ENCODE measurements around the gene PARP9.
A peak's percentile ranks its signal among the peaks of the same experiment; 100 is the strongest.
"Not testable (repeated sequence)": the region's sequence is repeated elsewhere in the genome, so short reads cannot be mapped to it uniquely, and the experiment has no call there.

Gene PARP9

DNA sequence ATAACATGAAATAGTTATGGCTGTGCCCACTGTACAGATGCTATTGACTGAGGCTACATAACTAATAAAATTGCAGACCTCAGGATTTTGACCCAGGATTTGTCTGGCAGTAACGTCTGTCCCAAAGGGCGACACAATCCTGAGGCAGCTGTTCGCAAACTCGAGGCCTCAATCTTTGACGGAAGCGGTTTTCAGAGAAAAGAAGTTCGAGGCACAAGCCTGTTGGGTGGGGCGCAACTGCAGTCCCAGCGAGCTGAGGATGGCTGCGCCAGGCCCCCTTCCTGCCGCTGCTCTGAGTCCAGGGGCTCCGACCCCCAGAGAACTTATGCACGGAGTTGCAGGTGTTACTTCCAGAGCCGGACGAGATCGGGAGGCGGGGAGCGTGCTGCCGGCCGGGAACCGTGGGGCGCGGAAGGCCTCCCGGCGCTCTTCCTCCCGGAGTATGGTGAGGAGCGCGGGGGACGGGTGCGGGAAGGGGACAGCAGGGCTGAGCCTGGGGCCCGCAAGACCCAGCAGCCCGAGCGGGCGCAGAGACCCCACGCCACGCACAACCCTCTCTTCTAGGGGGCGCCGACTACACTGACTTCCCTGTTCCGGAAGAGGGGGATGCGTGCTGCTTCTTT lies 13.4 kb upstream of the PARP9 start, which contains the start of gene PARP15:
Gene PARP15 (plus strand): TSS at position 242 of the 623 bp plus-strand sequence. CDS start 18 bp downstream, at position 260.
- DNase-seq: no peak
- in situ Hi-C loops (cut with MboI; ENCODE audit: low pct_unique_long_range_greater_than_20kb, low sequenced_read_pairs): no loop called here

DNA sequence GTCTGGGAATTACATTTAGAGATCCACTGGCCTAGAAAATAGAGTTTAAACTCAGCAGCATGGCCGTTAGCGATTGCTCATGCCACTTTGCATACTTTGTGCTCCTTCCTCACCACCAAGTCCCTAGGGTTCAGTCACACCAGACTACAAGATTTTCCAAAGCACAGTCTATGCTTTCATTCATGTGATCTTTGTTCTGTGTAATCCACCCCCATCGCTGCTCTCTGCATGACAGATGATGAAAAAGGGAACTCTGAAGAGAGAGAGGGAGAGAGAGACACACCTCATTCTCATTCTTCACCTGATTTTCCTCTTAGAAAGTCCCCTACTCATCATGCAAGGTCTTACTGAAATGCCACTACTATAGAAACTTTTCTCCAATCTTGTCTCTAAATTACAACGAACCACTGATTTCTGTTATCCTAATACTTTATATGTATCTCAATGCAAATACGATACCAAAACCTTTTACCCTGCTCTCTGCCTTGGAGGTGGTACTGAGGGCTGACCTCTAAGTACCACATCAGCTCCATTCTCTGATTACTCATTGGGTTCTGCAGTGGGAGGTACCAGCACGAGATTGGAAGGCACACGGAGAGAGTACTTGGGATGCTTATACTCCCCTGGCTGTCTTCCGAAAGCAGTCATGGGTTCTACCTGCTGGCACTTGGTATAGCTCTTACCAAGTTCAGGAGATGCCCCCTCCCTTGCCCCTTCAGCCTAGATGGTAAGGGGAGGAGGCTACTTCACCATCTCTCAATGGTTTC lies 12.3 kb upstream of the PARP9 start:
- in situ Hi-C loops (cut with MboI; ENCODE audit: low pct_unique_long_range_greater_than_20kb, low sequenced_read_pairs): no loop called here
- peak; percentile 32 for DNase-seq

- DNase-seq: peak; percentile 75
- in situ Hi-C loops (cut with MboI; ENCODE audit: low pct_unique_long_range_greater_than_20kb, low sequenced_read_pairs): no loop called here
Observed at GRCh38 chr3:122572940-122573412, 8.9 kb upstream of the PARP9 start.

DNA sequence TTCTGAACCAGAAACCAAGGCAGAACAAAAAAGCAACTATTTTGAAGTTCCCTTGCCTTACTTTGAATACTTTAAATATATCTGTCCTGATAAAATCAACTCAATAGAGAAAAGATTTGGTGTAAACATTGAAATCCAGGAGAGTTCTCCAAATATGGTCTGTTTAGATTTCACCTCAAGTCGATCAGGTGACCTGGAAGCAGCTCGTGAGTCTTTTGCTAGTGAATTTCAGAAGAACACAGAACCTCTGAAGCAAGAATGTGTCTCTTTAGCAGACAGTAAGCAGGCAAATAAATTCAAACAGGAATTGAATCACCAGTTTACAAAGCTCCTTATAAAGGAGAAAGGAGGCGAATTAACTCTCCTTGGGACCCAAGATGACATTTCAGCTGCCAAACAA lies 4.7 kb upstream of the PARP9 start:
- DNase-seq: no peak
- in situ Hi-C loops (cut with MboI; ENCODE audit: low pct_unique_long_range_greater_than_20kb, low sequenced_read_pairs): no loop called here

DNA sequence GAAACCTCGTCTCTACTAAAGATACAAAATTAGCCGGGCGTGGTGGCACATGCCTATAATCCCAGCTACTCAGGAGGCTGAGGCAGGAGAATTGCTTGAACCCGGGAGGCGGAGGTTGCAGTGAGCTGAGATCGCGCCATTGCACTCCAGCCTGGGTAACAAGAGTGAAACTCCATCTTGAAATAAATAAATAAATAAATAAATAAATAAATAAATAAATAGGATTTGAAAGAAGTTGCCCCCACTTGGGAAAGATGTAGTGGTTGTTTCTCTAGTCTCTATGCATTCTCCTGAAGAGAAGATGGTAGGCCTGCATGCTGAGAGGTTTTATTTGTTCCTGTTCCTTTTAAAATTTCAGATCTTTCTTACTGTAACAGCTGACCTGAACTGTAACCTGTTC lies 4.0 kb upstream of the PARP9 start:
- in situ Hi-C loops (cut with MboI; ENCODE audit: low pct_unique_long_range_greater_than_20kb, low sequenced_read_pairs); DNase-seq: not testable (repeated sequence)

DNA sequence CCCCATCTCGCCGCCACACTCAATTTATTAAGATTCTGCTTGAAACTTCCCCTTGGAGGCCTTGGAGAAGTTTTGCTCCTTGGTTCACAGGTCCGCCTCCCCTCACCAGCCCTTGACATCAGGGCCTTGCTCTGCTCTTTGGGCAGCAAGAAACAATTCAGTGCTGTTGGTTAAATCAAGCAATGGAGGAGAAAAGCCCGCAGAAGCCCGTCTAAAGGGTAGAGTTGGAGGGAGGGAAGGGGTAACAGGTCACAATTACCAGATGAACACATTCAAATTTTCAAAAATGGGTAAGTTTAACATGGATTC lies 429 bp downstream of the PARP9 start:
- in situ Hi-C loops (cut with MboI; ENCODE audit: low pct_unique_long_range_greater_than_20kb, low sequenced_read_pairs): no loop called here
- DNase-seq: no peak

GRCh38 chr3:122562923-122563716 lies 980 bp downstream of the PARP9 start:
- no peak for DNase-seq
- in situ Hi-C loops (cut with MboI; ENCODE audit: low pct_unique_long_range_greater_than_20kb, low sequenced_read_pairs): no loop called here

DNA sequence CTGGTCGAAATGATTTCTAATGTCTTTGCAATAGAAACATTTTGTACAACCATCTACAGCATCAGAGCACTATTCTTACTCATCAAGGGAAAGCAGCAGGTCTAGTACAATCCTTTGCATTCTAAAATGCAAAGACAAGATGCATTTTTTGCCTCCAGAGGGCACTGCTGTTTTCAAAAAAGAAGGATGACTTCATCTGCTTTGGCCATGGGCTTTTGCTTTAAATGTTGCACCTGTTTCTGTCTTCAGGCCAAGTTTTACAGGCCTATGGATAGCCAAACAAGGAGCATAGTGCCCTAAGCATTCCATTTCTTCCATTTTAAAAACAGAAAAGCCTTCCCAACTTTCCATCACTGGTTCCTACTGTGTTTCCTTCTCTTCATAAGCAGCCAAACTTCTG lies 3.4 kb downstream of the PARP9 start:
- in situ Hi-C loops (cut with MboI; ENCODE audit: low pct_unique_long_range_greater_than_20kb, low sequenced_read_pairs): no loop called here
- DNase-seq: peak; percentile 77

DNA sequence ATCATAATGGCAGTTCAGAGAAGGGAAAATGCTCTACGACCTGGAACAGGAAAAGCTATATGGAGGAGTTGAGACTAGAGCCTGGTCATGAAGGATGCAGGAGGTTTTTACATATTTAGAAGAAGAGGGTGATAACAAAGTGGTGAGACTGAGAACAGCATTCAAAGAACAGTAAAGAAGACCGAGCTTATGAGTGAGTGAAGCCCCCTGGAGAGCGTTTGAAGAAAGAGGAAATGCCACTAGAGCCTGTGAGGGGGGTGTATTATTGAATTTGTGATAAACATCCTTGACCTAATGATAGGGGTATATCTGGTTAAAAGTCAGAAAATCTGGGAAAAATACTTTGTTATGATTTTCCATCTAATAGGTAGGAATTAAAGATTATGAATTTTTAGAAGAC lies 4.2 kb downstream of the PARP9 start:
- in situ Hi-C loops (cut with MboI; ENCODE audit: low pct_unique_long_range_greater_than_20kb, low sequenced_read_pairs): no loop called here
- no peak for DNase-seq

GRCh38 chr3:122558605-122559004 lies 5.5 kb downstream of the PARP9 start:
- no peak for DNase-seq
- in situ Hi-C loops (cut with MboI; ENCODE audit: low pct_unique_long_range_greater_than_20kb, low sequenced_read_pairs): no loop called here

GRCh38 chr3:122557356-122557755 lies 6.7 kb downstream of the PARP9 start:
- no peak for DNase-seq
- in situ Hi-C loops (cut with MboI; ENCODE audit: low pct_unique_long_range_greater_than_20kb, low sequenced_read_pairs): no loop called here

DNA sequence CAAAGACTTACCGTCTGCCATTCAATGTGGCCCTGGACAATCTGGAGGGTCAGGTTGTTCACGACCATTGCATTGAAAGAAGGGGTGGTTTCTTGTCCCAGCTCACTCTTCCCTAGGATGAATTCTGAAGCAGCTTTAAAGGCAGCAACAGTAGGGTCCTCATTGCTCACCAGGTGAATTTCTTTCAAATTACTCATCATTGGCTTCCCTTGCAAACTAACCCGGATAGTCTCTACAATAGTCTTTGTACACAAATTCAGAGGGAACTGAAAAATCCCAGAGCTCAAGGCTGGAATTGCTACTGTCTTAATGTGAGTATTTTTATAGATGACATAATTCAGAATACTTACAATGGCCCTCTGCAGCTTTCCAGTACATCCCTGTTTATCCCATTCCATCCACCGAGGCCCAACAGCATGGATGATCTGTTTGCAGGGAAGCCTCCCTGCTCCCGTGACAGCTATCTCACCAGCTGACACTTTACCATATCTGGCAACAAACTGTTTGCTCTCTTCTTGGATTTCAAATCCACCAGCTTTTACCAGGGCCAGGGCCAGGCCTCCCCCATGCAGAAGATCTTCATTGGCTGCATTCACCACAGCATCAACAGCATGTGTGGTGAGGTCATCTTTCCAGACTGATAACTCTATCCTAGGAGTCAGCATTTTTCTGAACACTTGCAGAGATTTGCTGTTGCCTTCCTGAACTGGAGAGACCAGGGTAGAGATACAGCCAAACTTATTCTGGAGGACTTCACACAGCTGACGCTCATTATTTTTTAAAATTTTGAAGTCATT lies 8.6 kb downstream of the PARP9 start:
- DNase-seq: no peak
- in situ Hi-C loops (cut with MboI; ENCODE audit: low pct_unique_long_range_greater_than_20kb, low sequenced_read_pairs): no loop called here

DNA sequence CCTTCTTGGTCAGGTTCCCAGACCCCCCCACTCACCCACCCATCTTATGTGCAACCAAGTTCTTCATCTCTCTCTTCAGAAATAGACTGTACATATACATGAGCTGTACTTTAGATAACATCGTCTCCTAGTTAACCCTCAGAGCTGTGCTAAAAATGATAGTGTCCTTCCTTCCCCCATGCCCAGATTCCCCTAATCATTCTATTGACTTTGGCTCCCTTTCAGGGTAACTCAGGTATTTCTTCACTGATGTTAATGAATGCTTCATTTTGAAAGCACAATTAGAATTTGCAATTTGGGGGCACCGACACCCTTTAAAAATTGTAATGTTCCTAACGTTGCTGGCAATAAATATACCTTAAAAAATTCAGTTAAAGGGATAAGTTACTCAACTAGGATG lies 10.9 kb downstream of the PARP9 start:
- in situ Hi-C loops (cut with MboI; ENCODE audit: low pct_unique_long_range_greater_than_20kb, low sequenced_read_pairs): no loop called here
- no peak for DNase-seq

DNA sequence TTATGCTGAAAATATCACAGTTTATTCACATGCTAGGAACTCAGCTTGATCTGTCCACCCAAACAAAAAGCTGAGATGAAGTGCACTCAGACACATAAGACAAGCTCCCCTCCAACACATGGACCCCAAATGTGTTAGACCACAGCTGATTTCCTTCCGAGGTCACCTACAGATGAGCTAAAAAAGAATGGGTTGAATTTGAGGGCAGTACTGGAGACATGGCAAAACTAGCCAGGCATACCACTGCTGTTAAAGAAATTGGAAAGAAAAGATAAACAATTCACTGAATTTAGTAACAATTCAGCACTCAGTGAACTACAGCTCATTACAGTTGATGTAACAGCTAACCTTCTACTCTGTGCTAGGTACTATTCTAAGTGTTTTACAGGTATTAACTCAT lies 15.5 kb downstream of the PARP9 start:
- DNase-seq: no peak
- in situ Hi-C loops (cut with MboI; ENCODE audit: low pct_unique_long_range_greater_than_20kb, low sequenced_read_pairs): no loop called here

GRCh38 chr3:122548076-122548475 lies 16.0 kb downstream of the PARP9 start:
- no peak for DNase-seq
- in situ Hi-C loops (cut with MboI; ENCODE audit: low pct_unique_long_range_greater_than_20kb, low sequenced_read_pairs): no loop called here

- DNase-seq: no peak
- in situ Hi-C loops (cut with MboI; ENCODE audit: low pct_unique_long_range_greater_than_20kb, low sequenced_read_pairs): no loop called here
Observed at GRCh38 chr3:122546151-122546550, 17.9 kb downstream of the PARP9 start.

DNA sequence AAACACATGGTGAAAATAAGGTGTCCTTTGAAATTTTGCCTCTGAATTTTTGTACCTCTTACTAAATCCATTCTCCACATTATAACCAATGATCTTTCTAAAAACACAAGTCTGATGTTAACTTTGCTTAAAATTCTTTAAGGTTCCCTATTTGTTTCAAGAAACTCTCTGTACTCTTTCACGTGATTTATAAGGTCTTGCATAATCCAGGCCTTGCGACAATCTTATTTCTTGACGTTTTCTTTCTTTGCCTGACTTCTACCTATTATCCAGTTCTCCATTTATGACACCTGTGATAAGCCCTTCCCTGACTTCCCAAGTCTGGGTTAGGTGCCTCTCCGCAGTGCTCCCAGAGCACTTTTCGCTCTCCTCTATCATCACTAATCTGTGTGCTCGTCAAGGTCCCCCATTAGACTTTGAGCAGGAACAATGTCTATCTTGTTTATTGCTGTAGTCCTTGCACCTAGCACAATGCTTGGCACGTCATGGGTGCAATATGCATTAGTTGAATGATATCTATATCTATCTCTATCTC lies 25.1 kb downstream of the PARP9 start:
- in situ Hi-C loops (cut with MboI; ENCODE audit: low pct_unique_long_range_greater_than_20kb, low sequenced_read_pairs): no loop called here
- DNase-seq: no peak

- in situ Hi-C loops (cut with MboI; ENCODE audit: low pct_unique_long_range_greater_than_20kb, low sequenced_read_pairs): no loop called here
- no peak for DNase-seq
Observed at GRCh38 chr3:122536632-122537001, 27.5 kb downstream of the PARP9 start.

GRCh38 chr3:122535964-122536631 lies 28.0 kb downstream of the PARP9 start:
- in situ Hi-C loops (cut with MboI; ENCODE audit: low pct_unique_long_range_greater_than_20kb, low sequenced_read_pairs): no loop called here

More at GRCh38 chr3:122535964-122536631, 28.0 kb downstream of the PARP9 start:
- DNase-seq: no peak
